Stimulated activated CD8-positive, alpha-beta memory T cell treated with anti-CD3 and anti-CD28 coated beads, Interleukin-7, amount 100 ng/mL, for 1 hour (primary cell): ENCODE data around the gene PKP3.
"Not testable (repeated sequence)": the region's sequence is repeated elsewhere in the genome, so short reads cannot be mapped to it uniquely, and the experiment has no call there.

ENCODE experiments used
- DNase-seq, 2 donors: peaks; one replicate each; pipeline ENCODE4 v3.0.0-alpha.2; 2020; ENCODE audit warnings: low read depth in 2 of 2

Gene PKP3

DNA sequence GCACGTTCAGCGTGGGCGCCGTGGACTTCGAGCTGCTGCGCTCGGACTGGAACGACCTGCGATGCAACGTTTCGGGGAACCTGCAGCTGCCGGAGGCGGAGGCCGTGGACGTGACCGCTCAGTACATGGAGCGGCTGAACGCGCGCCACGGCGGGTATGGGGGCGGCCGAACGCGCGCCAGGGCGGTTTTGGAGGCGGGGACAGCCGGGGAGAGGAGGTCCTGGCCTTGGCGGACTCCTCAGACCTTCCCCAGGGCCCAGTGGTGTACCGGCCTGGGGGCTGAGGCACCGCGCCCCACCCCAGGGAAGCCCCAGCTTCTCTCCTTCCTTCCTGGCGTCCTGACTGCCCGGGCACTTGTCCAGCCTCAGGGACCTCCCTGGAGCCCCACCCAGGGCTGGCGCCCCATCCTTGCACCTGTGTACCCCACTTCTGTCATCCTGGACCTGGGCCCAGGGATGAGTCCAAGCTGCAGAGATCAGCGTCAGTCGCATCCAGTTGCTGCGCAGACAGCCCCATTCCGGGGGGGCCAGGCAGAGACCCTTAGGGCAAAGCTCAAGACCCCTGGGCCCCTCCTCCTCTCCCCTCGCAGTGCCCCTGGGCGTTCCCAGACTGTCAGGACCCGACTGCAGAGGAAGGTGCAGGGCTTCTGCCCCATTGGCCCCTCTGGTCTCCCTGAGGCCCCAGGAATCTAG, 16.7 kb upstream of the PKP3 start:
- DNase-seq: no peak

DNA sequence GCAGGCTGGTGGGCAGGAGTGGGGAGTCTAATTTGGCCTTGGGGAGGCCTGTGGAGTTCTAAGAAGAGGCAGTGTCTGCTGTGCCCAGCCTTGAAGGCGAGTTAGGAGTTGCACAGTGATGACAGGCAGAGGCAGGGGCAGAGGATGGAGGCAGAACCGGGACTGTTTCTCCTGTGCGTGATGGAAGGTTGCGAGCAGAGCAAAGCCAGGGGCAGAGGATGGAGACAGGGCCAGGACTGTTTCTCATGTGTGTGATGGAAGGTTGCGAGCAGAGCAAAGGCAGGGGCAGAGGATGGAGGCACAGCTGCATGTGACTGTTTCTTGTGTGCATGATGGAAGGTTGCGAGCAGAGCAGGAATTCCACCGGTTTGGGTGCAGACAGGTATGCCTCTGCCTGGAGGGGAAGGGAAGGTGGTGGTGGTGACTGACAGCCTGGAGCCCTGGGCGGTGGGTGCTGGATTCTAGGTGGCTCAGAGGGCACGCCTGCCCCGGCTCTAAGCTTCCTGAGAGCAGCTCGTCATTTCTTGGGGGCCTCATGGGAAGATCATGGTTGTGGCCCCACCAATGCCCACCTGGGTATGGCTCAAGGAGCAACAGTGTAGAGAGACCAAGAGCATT, 16.0 kb upstream of the PKP3 start:
- DNase-seq: no peak

DNA sequence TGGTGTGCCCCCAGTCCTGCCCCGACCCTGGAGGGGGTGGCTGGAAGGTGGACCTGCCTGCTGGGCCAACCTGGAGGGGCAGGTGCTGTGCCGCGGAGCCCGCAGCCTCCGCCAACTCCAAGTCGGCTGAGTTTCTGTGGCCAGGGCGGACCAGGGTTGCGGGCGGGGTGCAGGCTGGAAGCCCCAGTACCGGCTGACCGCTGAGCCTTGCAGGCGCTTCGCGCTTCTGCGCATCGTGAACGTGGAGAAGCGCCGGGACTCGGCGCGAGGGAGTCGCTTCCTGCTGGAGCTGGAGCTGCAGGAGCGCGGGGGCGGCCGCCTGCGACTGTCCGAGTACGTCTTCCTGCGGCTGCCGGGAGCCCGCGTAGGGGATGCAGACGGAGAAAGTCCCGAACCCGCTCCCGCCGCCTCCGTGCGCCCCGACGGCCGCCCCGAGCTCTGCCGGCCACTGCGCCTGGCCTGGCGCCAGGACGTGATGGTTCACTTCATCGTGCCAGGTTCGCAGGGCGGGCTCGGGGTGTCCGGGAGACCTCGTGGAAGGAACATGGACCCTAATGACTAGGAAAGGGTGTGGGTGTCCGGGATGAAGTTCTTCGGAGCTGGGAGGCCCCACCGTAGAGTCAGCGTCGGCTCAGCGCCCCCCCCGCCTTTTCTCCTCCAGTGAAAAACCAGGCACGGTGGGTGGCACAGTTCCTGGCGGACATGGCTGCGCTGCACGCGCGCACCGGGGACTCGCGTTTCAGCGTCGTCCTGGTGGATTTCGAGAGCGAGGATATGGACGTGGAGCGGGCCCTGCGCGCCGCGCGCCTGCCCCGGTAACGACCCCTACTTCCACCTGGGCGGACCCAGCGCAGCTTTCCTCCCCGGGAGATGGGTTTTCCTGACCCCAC, 14.6 kb upstream of the PKP3 start:
- DNase-seq: no peak

DNA sequence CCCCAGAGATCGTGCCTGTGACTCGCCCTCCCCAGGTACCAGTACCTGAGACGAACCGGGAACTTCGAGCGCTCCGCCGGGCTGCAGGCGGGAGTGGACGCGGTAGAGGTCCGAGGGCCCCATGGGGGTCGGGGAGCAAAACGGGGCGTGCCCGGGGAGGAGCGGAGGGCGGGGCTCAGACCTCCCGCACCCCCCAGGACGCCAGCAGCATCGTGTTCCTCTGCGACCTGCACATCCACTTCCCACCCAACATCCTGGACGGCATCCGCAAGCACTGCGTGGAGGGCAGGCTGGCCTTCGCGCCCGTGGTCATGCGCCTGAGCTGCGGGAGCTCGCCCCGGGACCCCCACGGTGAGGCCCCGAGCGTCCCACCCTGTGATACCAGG, 13.9 kb upstream of the PKP3 start:
- no peak for DNase-seq

DNA sequence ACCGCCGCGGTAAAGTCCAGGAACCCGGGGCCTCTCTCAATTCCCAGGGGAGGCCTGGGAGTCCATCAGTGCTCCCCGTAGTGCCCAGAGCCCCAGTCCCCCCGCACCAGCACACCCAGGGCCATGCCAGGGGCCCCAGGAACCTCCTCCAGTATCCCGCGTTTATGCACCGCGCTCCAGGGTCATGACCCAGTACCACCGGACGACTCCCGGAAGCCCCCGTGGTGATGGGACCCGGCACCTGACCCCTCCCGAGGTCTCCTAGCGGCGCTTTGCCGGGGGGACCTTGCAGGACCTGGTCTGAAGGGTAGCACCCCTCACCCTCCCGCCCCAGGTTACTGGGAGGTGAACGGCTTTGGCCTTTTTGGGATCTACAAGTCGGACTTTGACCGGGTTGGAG, 13.5 kb upstream of the PKP3 start:
- DNase-seq: no peak

DNA sequence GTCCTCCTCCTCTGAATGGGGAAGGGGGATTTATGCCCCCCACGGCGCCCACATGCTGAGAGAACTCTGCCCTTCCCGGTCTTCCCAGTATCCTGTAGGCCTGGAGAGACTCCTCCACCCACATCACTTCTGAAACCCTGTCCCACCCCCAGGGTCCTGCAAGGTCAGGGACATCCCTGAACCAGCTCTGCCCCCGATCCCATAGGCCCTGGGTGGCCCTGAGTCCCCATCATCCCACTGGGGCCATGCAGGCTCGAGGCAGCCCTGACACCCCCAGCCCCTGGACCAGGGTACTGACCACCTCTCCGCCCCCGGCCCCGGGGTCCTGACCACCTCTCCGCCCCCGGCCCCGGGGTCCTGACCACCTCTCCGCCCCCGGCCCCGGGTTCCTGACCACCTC, 13.0 kb upstream of the PKP3 start:
- DNase-seq: no peak

DNA sequence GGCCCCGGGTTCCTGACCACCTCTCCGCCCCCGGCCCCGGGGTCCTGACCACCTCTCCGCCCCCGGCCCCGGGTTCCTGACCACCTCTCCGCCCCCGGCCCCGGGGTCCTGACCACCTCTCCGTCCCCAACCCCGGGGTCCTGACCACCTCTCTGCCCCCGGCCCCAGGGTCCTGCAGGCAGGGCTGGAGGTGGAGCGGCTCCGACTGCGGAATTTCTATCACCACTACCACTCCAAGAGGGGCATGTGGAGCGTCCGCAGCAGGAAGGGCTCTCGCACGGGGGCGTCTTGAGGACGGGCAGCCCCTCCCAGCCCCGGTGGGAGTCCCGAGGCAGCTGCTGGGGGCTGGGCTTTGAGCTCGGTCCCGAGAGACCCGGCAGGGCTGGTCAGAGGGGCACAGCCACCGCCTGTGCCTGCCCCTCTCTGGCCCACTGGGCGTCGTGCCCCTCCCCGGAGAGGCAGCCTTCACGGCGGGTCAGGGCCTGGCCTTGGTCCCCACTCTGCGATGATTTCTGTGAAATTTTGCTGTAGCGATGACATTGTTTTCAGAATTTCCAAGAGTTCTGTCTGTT, 12.4 kb upstream of the PKP3 start:
- DNase-seq: no peak

DNA sequence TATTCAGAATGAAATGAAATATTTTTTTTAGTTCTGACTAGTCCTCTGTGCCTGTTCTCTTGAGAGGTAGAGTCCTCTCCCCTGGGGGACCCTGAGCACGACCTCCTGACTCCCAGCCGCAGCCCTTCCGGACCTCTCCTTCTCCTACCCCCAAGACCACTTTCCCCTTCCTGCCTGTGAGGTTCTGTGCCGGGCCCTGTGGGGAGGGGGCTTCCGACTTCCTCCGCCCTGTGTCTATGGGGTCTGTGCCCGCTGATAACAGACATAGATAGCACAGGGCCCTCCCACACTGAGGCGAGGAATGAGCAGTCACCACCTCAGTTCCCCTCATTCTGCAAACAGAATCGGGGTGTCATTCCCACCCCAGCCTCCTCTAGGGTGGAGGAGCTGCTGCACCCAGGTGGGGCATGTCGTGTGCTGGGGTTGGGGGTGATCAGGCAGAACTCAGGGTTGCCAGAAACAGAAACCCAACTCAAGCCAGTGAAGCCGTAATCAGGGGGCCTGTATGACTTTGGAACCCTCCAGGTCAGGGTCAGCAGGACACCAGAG, 11.9 kb upstream of the PKP3 start:
- DNase-seq: no peak

DNA sequence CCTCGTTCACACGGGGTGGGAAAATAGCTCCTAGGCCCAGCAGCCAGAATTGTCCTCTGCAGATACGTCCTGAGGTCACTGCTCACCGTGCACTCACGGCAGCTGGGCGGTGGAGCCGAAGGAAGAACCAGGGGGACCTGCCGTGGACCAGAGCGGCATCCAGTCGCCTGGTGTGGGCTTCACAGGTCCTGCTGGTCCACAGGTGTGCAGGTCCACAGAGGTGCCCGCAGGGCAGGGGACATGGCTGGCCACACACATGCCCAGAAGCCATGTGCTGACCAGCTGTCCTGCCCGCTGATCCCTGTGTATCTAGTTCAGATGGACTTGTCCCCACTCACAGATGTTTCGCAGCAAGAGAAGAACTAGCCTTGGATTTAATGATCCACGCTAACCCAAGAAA, 10.6 kb upstream of the PKP3 start:
- no peak for DNase-seq

DNA sequence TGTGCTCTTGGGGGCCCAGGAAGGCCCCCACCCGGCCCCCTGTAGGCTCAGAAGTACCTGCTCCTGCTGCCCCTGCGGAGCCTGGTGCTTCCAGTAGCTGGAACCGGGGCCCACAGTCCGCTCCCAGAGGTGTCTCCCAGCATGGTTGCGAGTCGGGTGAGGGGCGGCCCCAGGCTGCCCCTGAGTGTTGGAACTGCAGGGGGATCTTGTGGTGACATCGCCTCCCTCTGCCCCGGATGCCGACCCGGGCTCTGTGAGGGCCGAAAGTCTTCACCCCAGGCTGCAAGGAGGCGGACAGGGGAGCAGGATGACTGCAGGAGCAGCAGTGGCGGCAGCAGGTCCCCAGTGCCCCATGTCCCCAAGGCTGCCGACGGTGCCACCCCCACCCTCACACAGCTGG, 9.5 kb upstream of the PKP3 start:
- DNase-seq: no peak

DNA sequence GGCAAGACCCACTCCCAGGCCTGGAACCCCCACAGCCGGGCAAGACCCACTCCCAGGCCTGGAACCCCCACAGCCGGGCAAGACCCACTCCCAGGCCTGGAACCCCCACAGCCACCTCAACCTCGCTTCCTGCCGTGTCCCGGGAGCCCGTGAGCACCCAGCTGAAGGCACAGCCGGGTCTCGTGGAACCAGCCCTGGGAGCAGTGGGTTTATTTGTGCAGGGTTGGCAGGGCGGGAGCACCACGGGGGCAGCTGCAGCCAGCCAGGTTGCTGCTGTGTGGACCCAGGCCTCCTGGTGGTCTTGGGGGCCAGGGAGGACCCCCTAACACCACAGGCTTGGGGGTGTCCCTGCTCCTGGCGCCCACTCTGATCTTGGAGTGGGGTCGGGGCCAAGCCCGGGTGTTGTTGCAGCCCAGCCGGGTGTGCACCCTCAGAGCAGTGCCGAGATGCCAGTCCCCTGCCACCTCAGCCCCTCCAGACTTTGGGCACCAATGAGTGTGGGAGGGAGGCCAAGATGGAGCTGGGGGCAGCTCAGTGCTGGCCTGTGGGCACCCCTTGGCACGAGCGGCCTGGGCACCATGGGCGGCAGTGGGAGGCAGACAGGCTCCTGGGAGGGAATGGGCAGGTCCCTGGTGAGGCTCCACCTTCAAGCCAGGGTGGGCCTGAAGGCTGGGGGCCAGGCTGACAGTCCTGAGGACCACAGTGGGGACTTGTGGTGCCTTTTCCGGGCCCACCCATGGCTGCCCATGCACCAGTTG, 8.2 kb upstream of the PKP3 start:
- DNase-seq: no peak

DNA sequence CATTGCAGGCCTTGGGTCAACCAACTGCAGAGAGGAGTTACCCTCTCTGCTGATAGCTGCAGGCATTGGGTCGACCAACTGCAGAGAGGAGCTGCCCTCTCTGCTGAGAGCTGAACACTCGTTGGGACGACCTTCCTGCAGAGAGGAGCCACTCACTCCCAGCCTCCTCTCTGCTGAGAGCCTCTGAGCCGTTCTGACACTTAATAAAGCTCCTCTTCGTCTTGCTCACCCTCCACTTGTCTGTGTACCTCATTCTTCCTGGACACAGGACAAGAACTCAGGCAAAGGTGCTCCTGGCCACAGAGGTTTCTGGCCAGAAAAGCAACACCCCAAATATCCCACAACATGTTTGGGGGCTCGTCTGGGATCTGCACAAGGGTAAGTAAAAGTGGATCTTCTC, 7.5 kb upstream of the PKP3 start:
- no peak for DNase-seq

DNA sequence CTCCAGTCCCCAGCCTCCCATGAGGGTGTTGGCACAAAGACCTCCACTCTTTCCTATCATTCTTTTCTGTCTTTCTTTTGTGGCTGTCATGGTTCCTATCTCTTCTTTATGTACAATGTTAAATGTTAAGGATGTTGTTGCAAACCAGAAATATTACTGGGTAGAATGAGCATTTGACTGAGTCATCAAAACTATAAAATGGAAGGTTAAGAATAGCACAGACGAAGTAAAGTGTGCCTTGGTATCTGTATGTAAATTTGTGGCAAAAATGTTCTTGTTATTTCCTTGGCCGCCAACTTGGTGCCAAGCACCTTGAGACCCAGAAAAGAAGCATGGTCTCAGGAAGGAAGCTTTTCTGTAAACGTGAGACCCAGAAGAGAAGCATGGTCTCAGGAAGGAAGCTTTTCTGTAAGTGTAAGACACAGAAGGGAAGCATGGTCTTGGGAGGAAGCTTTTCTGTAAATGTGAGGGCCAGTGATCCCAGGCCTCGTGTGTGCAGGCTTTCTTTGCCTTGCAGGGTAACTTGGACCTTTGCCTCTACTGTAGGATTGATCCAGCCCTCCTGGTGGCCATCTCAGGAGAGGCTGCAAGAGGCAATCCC, 6.7 kb upstream of the PKP3 start:
- DNase-seq: no peak

DNA sequence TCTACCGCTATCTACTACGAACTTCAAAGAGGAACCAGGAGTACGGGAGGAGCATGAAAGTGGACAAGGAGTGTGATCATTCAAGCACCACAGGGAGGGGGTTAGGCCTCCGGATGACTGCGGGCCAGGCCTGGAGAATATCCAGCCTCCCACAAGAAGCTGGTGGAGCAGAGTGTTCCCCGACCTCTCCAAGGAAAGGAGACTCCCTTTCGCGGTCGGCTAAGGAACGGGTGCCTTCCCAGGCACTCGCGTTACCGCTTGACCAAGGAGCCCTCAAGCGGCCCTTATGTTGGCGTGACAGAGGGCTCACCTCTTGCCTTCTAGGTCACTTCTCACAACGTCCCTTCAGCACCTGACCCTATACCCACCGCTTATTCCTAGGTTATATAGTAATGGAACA, 4.6 kb upstream of the PKP3 start:
- DNase-seq: not testable (repeated sequence)

DNA sequence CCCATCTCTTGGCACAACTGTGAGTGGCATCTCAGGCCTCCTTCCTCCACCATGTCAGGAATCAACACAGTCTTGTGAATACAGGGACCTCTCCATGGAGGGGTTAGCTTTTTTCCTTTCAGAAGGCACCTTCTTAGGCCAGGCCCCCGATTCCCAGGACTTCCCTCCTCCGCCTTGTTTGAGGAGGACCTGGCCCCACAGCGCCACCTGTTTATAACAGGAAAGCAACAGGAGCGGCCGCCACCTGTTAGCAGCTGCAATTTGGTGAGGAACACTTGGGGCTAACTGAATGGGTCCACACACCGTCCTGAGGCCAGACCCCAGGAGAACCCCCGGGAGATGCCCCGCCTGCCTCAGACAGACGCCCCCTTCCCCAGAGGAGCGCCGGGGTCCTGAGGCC, 3.8 kb upstream of the PKP3 start:
- DNase-seq: no peak

DNA sequence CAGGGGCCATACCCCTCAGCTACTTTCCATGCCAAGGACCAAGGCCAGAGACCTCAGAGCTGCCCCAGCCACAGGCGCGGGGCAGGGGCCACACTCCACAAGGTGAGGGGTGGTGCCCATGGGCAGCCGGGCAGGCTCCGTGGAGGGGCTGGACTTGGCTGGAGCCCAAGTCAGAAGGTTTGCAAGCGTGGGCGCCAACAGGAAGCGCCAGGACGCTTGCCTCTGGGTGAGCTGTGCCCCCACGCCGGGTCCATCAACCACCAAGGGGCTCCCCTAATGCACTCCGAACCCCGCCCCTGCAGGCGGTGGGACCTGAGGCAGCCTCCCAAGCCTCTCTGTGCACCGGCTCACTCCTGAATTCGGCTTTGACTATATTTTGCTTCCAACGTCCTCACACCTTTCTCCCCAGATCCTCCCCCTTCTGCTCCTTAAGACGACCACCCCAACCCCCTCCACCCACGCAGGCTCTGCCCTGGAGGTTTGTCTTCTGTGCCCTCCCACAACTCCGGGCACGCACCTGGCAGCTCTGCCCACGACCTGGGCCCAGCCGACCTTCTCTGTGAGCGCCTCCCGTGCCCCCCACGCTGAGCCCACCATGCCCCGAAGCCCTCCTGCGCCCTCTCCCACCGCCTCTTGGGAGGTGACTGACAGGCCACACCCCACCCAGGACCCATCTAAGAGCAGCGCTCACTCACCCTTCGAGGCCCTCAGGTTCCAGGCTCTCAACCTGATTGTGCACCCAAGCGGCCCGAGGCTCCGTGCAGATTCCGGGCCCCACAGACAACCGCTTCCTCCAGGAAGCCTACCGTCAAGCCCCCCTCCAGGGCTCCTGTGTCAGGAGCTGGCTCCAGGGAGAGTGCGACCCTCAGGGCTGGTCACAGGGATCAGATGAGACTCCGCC, 2.6 kb upstream of the PKP3 start:
- no peak for DNase-seq

DNA sequence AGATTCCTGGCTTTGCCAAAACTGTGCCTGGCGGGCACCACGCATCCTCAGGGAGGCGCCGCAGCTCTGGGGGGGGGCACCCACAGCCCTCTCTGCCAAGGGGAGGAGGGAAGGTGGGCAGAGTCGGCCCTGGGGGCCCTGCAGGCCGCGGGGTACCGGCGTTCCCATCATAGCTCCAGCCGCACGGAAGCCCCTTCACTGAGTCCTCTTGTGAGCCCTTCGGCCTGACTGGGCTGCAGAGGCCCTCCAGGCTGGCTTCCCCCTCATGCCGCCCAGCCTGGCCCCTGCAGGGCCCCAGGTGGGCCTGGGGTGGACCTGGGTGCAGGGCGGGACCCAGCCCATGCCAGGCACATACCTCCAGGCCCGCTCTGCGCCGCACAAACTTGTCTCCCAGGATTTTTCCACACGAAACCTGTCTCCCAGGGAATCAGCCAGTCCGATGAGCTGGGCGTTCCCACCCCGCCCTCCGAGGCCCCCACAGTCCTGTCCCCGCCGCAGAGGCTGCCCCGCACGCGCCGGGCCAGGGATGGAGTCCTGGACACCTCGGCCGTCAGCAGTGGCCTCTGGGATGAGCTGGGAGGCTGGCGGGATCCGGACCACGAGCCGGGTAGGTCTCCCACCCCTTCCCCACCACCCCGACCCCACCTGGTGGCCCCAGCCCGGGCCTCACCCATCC, 1.8 kb upstream of the PKP3 start:
- DNase-seq: no peak

DNA sequence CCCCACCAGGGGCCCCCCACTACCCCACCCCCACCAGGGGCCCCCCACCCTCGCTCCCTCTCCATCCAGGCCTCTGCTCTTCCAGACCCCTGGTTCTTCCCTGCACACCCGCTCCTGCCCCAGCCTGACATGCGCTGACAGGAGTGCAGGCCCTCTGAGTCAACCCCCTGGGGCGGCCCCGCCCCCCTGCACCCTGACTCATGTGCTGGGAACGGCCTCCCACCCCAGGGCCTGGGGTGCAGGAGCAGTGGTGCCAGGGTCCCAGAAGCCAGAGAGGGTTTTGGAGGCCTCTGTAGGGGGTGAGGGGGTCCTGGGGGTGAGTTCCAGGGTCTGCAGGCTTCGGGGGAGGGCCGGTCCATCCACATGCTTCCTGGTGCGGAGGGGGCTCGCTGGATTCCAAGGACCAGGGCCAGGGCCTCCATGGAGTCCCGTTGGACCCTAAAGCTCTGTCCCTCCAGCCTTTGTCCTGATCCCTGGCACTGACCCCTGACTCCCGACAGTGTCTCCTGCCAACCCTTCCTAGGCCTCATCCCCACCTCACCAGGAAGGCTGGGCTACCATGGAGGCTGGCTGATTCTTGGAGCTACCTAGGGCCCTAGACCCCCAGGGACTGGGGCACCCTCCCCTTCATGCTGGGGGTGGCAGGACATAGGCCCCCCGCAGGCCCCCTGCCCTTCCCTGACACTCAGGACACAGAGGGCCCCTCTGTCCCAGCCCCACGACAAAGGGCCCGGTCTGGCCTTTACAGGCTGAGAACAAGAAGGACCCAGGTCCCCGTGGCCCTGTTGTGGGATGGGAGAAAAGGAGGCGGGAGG, 583 bp upstream of the PKP3 start:
- DNase-seq: no peak
